Muscle of leg (tissue), 11 donors: ENCODE results near the gene PSME2. TPM values are rescaled to one million over a fixed set of nuclear protein-coding genes. Genes with fewer than 3 reads are reported as not detected.
A peak's percentile ranks its signal among the peaks of the same experiment; 100 is the strongest.

ENCODE experiments used
- DNase-seq: peaks from one replicate; pipeline ENCODE4 v3.0.0; 2013
- H3K27ac ChIP-seq: one replicate; pipeline ENCODE4 v1.5.1; 2013; ENCODE audit warnings: mild to moderate bottlenecking, low read length, control low read depth
- H3K27me3 ChIP-seq: one replicate; pipeline ENCODE4 v1.6.1; 2013; ENCODE audit warnings: low read length; ENCODE audit not compliant: control insufficient read depth, insufficient read depth
- H3K36me3 ChIP-seq: one replicate; pipeline ENCODE4 v1.6.1; 2013; ENCODE audit warnings: low read length; ENCODE audit not compliant: control insufficient read depth, insufficient read depth
- H3K4me1 ChIP-seq: one replicate; pipeline ENCODE4 v1.6.1; 2013; ENCODE audit warnings: low read length; ENCODE audit not compliant: control insufficient read depth, insufficient read depth
- H3K4me3 ChIP-seq: one replicate; pipeline ENCODE4 v1.5.1; 2013; ENCODE audit warnings: low read length, control low read depth
- H3K9me3 ChIP-seq: replicated peaks from 2 replicates; pipeline ENCODE4 v1.6.1; 2013; ENCODE audit warnings: low read depth, low read length; ENCODE audit not compliant: control insufficient read depth
- WGBS: methylation state at CpG from one replicate; pipeline ENCODE4 v1.1.5; 2013; ENCODE audit warnings: missing lambda C conversion rate; ENCODE audit not compliant: insufficient coverage; 5-methylcytosine and 5-hydroxymethylcytosine counted together
- polyA plus RNA-seq, 8 donors: library from polyadenylated mRNA; unstranded; fragments of 120-200 nt; gene quantifications; one replicate each; pipeline versions ENCODE4 v1.2.1 to v1.2.3, GENCODE V29; 2013; ENCODE audit warnings: inconsistent platforms in 1 of 8, low replicate concordance in 1 of 8; ENCODE audit not compliant: insufficient read length in 8 of 8, insufficient read depth in 1 of 8
- total RNA-seq: library from RNA; stranded (reverse); fragments of 120-200 nt; gene quantifications from one replicate; pipeline ENCODE4 v1.2.4, GENCODE V29; 2013

PSME2 gene
- total and polyA plus RNA-seq, 9 donors = 82.8 to 100 (median 94.6) TPM

DNA sequence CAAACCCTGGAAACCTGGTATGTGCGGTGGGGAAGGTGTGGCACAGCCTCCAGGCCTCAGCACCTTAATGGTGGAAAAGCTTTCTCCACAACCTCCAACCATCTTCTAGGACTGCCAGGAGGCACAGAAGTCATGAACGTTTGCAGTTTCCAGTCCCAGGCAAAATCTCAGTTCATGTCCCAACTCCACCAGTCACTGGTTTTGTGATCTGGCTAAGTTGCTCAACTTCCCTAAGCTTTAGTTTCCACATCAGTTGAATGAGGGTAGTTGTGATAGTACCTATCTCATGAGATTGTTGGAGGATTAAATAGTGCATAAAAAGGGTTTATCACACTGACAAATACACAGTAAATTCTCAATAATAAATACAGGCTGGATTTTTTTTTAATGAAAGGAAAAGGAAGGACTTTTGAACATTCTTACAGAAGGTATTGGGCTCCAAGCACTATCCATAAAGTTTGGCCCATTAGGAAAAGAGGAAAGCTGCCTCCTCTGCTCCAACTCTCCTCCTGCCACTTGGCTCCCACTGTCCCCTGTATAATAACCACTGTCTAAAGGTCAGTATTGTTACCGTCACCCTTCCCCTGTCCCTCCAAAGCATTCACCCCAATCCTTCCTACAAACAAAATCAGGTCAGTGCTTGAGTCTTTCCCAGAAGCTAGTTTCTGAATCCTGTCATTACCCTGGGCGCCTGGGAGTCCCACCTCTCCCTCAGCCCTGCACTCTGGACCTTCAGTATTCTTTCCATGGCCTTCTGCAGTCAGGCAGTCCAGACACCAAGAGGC, 46.0 kb downstream of the PSME2 start:
- 81% methylated on average over 3 of the region's 4 CpGs for WGBS
- Histone ChIP-seq H3K27ac (no peak overlapping the region), H3K4me3 (no peak overlapping the region), H3K36me3 (peaks cover 15% of the 10 kb centered on the region), H3K27me3 (no peaks in the 10 kb centered on the region), H3K4me1 (peaks cover 4% of the 10 kb centered on the region), H3K9me3 (no peaks in the 10 kb centered on the region)
- no peak for DNase-seq

DNA sequence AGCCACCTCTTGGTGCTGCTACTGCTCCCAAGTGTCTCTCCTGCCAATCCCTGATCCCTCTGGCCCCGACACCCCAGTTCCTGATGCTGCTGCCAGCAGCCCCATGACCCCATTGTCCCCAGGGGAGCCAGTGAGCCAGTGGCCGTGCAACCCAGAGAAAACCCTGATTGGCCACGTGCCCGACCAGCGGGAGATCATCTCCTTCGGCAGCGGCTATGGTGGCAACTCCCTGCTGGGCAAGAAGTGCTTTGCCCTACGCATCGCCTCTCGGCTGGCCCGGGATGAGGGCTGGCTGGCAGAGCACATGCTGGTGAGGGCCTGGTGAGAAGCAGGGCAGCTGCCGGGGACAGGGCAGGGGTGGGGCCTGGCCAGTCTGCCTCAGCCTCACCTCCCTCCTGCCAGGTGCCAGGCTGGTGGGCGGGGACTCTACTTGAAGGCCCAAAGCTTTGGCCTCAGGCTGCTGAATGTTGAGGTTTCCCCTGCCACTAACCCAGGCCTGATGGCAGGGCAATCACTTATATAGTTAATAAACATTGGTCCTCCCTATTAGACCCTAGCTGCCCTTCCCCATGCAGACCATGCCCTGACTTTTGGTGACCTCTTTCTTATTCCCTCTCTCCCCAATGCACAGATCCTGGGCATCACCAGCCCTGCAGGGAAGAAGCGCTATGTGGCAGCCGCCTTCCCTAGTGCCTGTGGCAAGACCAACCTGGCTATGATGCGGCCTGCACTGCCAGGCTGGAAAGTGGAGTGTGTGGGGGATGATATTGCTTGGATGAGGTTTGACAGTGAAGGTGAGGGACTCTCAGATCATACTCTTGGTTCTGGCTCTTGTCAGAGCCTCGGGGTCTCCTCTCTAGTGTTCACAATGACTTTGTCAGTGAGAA, 47.2 kb downstream of the PSME2 start:
- H3K27me3 ChIP-seq = no peaks in the 10 kb centered on the region
- H3K9me3 ChIP-seq = no peaks in the 10 kb centered on the region
- H3K4me3 ChIP-seq = no peak overlapping the region
- H3K4me1 ChIP-seq = peaks cover 14% of the 10 kb centered on the region
- WGBS = 81% methylated on average over 13 of the region's 17 CpGs
- no peak overlapping the region for H3K27ac ChIP-seq
- H3K36me3 ChIP-seq = peaks cover 15% of the 10 kb centered on the region
- no peak for DNase-seq

DNA sequence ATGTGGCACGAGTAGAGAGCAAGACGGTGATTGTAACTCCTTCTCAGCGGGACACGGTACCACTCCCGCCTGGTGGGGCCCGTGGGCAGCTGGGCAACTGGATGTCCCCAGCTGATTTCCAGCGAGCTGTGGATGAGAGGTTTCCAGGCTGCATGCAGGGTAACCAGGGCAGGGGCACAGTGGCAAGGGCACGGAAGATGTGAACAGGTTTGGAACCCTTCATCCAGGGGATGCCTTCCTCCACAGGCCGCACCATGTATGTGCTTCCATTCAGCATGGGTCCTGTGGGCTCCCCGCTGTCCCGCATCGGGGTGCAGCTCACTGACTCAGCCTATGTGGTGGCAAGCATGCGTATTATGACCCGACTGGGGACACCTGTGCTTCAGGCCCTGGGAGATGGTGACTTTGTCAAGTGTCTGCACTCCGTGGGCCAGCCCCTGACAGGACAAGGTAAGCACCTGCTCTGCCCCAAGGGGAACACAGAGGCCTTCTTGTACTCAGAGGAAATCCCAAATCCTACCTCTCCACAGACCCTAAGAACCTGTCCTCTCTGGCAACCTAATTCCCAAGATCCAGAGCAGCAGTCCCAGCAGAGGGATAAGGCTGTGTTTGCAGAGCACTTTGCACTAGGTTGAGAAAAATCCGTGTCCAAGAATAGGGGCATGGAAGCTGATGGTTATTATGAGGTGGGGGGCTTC, 48.0 kb downstream of the PSME2 start:
- no peak overlapping the region for H3K4me3 ChIP-seq
- peaks cover 21% of the 10 kb centered on the region for H3K4me1 ChIP-seq
- H3K27me3 ChIP-seq = no peaks in the 10 kb centered on the region
- 92% methylated on average over 15 of the region's 16 CpGs for WGBS
- DNase-seq = no peak
- H3K27ac ChIP-seq = no peak overlapping the region
- H3K36me3 ChIP-seq = peaks cover 10% of the 10 kb centered on the region
- no peaks in the 10 kb centered on the region for H3K9me3 ChIP-seq

DNA sequence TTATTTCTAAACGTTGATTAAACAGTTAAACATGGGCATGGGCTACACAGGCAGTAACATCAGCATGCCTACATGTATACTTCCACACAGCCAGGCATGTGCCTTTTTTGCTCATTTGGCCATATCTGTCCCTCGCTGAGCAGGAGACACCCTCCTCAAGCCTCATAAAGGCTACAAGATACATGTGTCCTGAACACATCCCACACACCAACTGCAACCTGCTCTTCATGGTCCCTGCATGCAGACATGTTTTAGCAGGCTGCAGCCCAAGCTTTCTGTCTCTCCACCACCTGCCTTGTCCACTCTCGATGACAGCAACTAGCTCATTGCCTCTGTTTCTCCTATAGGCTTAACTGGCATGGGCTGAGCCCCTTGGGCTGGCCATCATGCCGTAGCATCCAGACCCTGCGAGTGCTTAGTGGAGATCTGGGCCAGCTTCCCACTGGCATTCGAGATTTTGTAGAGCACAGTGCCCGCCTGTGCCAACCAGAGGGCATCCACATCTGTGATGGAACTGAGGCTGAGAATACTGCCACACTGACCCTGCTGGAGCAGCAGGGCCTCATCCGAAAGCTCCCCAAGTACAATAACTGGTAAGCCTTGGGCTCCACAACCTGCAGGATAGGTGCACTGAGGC, 49.7 kb downstream of the PSME2 start:
- no peak for DNase-seq
- Histone ChIP-seq H3K4me3 (no peak overlapping the region), H3K4me1 (peaks cover 22% of the 10 kb centered on the region), H3K27me3 (no peaks in the 10 kb centered on the region), H3K9me3 (no peaks in the 10 kb centered on the region), H3K27ac (no peak overlapping the region), H3K36me3 (peaks cover 7% of the 10 kb centered on the region)
- 92% methylated on average over 8 of the region's 8 CpGs for WGBS

DNA sequence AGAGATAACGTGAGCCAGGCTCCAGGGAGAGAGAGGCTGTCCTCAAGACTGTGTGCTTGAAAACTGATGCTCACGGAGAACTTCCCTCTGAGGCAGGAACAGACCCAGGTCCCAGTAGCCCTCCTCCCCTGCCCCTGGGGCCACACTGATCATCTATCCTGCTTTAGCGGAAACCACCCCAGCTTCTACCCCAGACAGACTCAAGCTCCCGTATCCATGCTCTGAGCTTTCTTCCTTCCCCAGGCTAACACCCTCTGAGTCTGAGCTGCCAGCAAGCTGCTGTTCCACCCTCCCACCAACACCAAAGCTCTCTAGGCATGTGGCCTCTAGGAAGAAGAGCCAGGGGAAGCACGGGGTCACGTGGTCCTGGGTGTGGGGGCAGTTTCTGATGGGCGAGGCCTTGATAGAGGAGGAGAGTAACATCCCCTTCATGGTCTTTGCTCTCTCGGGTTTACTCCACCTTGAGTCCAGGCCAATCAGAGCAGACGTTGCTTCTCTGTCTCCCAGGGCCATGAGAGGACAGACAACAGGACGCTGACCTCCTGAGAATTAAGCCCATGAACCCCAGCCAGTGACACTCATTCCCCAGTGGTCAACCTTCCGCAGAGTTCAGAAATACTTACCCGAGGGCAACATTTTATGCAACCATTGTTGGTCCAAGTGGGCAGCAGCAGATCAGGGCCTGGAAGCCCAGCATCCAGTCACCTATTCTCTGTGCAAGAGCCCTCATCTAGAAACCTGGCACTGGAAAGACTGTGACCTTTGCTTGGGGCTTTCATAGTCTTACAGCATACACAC, 50.9 kb downstream of the PSME2 start:
- Histone ChIP-seq H3K9me3 (no peaks in the 10 kb centered on the region), H3K4me3 (peak overlapping the region; percentile 76), H3K36me3 (peaks cover 7% of the 10 kb centered on the region), H3K27ac (peak overlapping the region; percentile 77), H3K27me3 (no peaks in the 10 kb centered on the region), H3K4me1 (peaks cover 22% of the 10 kb centered on the region)
- WGBS = 73% methylated on average over 9 of the region's 12 CpGs
- DNase-seq = peak; percentile 41

DNA sequence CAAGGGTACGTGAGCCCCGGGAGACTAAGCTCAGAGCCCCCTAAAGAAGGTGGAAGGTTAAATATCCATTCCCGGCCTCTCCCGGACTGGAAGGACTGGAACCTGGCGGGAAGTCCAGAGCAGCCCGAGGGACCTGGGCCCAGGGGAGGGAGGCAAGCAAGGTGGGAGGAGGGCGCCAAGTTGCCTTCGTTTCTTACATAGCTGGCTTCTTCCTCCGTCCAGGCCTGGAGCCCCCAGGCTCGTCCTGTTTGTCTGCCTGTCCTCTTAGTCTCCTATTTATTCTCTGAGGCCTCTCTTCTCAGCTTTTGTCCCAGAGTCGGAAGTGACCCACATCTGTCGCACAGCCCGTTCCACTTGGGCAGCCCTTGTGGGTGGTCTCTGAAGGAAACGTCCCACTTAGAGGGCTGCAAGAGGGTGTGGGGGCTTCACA, 51.6 kb downstream of the PSME2 start:
- WGBS = 2% methylated on average over 7 of the region's 14 CpGs
- Histone ChIP-seq H3K36me3 (peaks cover 3% of the 10 kb centered on the region), H3K27ac (peak overlapping the region; percentile 77), H3K4me3 (peak overlapping the region; percentile 76), H3K27me3 (no peaks in the 10 kb centered on the region), H3K4me1 (peaks cover 25% of the 10 kb centered on the region), H3K9me3 (no peaks in the 10 kb centered on the region)
- DNase-seq = no peak

DNA sequence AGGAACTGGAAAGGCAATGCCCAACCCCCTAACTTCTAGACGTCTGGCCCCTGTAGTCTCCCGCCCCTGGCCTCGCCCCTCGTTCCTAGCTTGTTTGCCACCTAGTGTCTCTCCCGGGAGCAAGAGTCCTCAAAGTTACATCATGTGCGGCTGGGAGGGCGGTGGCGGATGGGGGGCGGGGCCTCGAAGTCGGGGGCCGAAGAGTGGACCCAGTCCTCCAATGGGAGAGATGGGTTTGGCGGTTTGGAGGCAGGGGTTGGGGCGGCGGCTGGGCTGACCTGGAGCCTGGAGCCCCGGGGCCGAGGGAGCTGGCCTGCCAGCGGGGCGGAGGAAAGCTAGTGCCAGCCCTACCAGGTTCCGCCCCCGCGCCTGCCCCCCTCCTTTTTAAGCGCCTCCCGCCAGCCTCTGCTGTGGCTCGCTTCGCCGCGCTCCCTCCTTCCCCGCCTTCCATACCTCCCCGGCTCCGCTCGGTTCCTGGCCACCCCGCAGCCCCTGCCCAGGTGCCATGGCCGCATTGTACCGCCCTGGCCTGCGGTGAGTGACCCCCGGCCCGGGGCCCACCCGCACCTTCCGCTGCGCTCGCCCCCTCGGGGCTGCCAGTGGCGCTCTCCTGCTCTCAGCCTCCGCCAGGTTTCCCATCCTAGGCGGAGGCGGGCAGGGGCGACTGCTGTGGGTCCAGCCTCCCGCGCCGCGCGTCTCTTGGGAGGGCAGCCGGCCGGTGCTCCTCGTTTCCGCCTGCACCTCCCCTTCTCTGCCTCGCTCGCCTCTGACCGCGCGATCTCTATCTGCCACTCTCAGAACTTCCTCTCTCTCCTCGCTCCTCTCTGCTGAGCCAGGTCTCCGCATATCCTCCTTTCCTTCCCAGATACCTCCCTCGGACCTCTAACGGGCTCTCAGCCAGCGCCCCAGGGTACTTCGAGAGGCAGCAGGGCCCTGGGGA, 52.2 kb downstream of the PSME2 start, which contains the start of gene PCK2:
Gene PCK2, plus strand, starts transcription at position 411 of the 940 bp plus-strand sequence. Its CDS starts 95 bp downstream, at position 506.
- H3K27me3 ChIP-seq = no peaks in the 10 kb centered on the region
- peak within 1 kb of the TSS; percentile 76 for H3K4me3 ChIP-seq
- H3K4me1 ChIP-seq = peaks cover 25% of the 10 kb centered on the region
- H3K36me3 ChIP-seq = no peaks in the 10 kb centered on the region
- WGBS = 0% methylated on average over 52 of the region's 68 CpGs
- H3K27ac ChIP-seq = peak within 1 kb of the TSS; percentile 77
- peak; percentile 81 for DNase-seq
- H3K9me3 ChIP-seq = no peaks in the 10 kb centered on the region
